ENCODE results near the gene C2orf76. TPM values are rescaled to one million over a fixed set of nuclear protein-coding genes. Genes with fewer than 3 reads are reported as not detected.

The C2orf76 gene
- total and polyA plus RNA-seq, 2 of the 4 experiments (the other 2 are of a cell fraction) = 10.6 to 12.6 TPM

DNA sequence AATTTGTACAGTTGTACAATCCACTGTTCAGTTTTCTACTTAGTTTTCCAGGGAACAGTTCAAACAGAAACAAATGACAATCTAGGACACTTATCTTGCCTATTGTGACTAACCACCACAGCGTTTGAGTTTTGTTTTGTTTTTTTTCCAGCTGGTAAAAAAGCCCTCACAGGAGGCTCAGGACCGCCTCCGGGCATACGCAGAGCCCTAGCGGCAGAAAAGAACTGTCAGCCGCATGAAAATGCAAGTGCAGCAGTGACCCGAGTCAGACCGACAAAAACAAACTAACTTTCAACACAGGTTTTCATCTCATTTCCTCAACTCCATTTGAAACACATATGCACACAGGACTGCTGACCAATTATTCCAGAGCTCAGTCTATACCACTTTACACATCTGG lies 74.4 kb downstream of the C2orf76 start:
- no peak overlapping the region for H3K4me3 ChIP-seq (ENCODE audit: insufficient read depth, low read depth, low read length)

More for the DNA sequence above, 74.4 kb downstream of the C2orf76 start:
- no CpG with 5 or more reads among the region's 8 CpGs for WGBS, 2 experiments (ENCODE audit: extremely low coverage in 2 of 2, insufficient read length in 1 of 2)
- no peaks in the 10 kb centered on the region for H3K4me1 ChIP-seq (ENCODE audit: control insufficient read depth, insufficient read depth, low read length)
- no peaks in the 10 kb centered on the region for H3K79me1 ChIP-seq (ENCODE audit: low read depth in 1 of 2, low read length in 2 of 2)
- ATAC-seq (ENCODE audit: low read depth) (peak; percentile 45; the same call in 1 of the 2 replicates), DNase-seq (peak; percentile 15)
- no TSS peak for BruUV-seq (replicated peaks)
- H2BK5ac ChIP-seq (ENCODE audit: low read depth, low read length, poor library complexity, severe bottlenecking) = no peak overlapping the region
- in situ Hi-C loops (cut with MboI; ENCODE audit: low sequenced_read_pairs) = no loop called here
- H3K27ac ChIP-seq (ENCODE audit: insufficient read depth, low read length) = no peak overlapping the region
- H2BK15ac ChIP-seq (ENCODE audit: low read depth, low read length) = no peak overlapping the region
- no peak overlapping the region for H3K14ac ChIP-seq (replicated peaks; ENCODE audit: low read depth, low read length)
- no peaks in the 10 kb centered on the region for H3K9me3 ChIP-seq (ENCODE audit: control insufficient read depth, insufficient read depth, low read length)
- TF ChIP-seq SMC3 (IDR thresholded peaks at IDR 0.05; ENCODE audit: low read depth, low read length) (no peak), MAZ (IDR thresholded peaks at IDR 0.05; ENCODE audit: borderline replicate concordance, low read depth, low read length) (no peak), BHLHE40 (IDR thresholded peaks at IDR 0.05; ENCODE audit: low read depth, low read length) (no peak), CHD1 (IDR thresholded peaks at IDR 0.05; ENCODE audit: low read depth, low read length) (no peak)
- TF ChIP-seq, protein P1, sequence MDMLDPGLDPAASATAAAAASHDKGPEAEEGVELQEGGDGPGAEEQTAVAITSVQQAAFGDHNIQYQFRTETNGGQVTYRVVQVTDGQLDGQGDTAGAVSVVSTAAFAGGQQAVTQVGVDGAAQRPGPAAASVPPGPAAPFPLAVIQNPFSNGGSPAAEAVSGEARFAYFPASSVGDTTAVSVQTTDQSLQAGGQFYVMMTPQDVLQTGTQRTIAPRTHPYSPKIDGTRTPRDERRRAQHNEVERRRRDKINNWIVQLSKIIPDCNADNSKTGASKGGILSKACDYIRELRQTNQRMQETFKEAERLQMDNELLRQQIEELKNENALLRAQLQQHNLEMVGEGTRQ (IDR thresholded peaks at IDR 0.05; ENCODE audit: low read depth, low read length) = no peak
- TF ChIP-seq, protein P2, sequence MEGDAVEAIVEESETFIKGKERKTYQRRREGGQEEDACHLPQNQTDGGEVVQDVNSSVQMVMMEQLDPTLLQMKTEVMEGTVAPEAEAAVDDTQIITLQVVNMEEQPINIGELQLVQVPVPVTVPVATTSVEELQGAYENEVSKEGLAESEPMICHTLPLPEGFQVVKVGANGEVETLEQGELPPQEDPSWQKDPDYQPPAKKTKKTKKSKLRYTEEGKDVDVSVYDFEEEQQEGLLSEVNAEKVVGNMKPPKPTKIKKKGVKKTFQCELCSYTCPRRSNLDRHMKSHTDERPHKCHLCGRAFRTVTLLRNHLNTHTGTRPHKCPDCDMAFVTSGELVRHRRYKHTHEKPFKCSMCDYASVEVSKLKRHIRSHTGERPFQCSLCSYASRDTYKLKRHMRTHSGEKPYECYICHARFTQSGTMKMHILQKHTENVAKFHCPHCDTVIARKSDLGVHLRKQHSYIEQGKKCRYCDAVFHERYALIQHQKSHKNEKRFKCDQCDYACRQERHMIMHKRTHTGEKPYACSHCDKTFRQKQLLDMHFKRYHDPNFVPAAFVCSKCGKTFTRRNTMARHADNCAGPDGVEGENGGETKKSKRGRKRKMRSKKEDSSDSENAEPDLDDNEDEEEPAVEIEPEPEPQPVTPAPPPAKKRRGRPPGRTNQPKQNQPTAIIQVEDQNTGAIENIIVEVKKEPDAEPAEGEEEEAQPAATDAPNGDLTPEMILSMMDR (conservative IDR thresholded peaks at IDR 0.05; ENCODE audit: low read depth, low read length) = peak; percentile 17; the same call in 1 of the 2 replicates
- no peak overlapping the region for H2BK120ac ChIP-seq (ENCODE audit: low read depth, low read length)
- H2AK5ac ChIP-seq (ENCODE audit: low read depth, low read length) = no peak overlapping the region
- no peak overlapping the region for H3K56ac ChIP-seq (ENCODE audit: extremely low read depth, insufficient read depth, low read length)
- H4K8ac ChIP-seq (ENCODE audit: low read depth in 2 of 2, low read length in 2 of 2) = no peak overlapping the region
- H3K4me2 ChIP-seq (ENCODE audit: low read depth, low read length) = peak overlapping the region; percentile 23; the same call in 1 of the 2 replicates
- ChIA-PET POLR2A (ENCODE audit: unreplicated experiment) (no interaction called here), CTCF (interaction anchor here (1.8 to 2.2 kb wide), 4 partner anchors 9 to 280 kb away, joined by 5 to 12 read pairs (median 9); no protein-coding TSS in a partner anchor)
- no peak overlapping the region for H3K9ac ChIP-seq (ENCODE audit: low read depth, low read length)
- dilution Hi-C loops (cut with HindIII; ENCODE audit: low sequenced_read_pairs, unreplicated experiment) = no loop called here
- H4K20me1 ChIP-seq (ENCODE audit: insufficient read depth, low read length) = no peaks in the 10 kb centered on the region
- no peak overlapping the region for H4K5ac ChIP-seq (ENCODE audit: low read depth, low read length)
- no peak overlapping the region for H4K91ac ChIP-seq (ENCODE audit: insufficient read depth, low read depth, low read length)
- H2AFZ ChIP-seq (replicated peaks; ENCODE audit: low read length, poor library complexity) = peak overlapping the region; percentile 52
- H3K4ac ChIP-seq (ENCODE audit: low read depth, low read length) = no peak overlapping the region
- H3K36me3 ChIP-seq (ENCODE audit: control insufficient read depth, insufficient read depth, low read length) = no peaks in the 10 kb centered on the region
- intact Hi-C loops (cut with micrococcal nuclease) = no loop called here
- no peak overlapping the region for H3K18ac ChIP-seq (ENCODE audit: low read depth, low read length)
- no peak overlapping the region for H2AK9ac ChIP-seq (replicated peaks; ENCODE audit: low read depth, low read length, poor library complexity)
- no peak overlapping the region for H2BK20ac ChIP-seq (ENCODE audit: low read depth, low read length)
- H3K23ac ChIP-seq (ENCODE audit: low read depth, low read length) = no peak overlapping the region
- no peaks in the 10 kb centered on the region for H3K9me1 ChIP-seq (ENCODE audit: insufficient read depth, low read length)
- H3K27me3 ChIP-seq (ENCODE audit: control insufficient read depth, insufficient read depth, low read length) = no peaks in the 10 kb centered on the region; the same call in 1 of the 2 replicates
